Prostate gland (tissue), 2 donors: ENCODE measurements around the gene AKAP13.

Experiments
- POLR2A ChIP-seq: fragments of 450-650 bp; IDR thresholded peaks from one replicate; pipeline ENCODE4 v1.6.1; 2016; ENCODE audit warnings: antibody characterized with exemption, mild to moderate bottlenecking
- TF ChIP-seq, protein P1 (sequence below), 4 experiments: fragments of 200-600 bp in 2 of 4; fragments of 450-650 bp in 2 of 4; sonication (generic) in 2 of 4; IDR thresholded peaks; 1 replicate in 3 of 4; 2 replicates in 1 of 4; pipeline ENCODE4 v1.5.1; 2016 to 2019; ENCODE audit warnings: antibody characterized with exemption in 4 of 4, mild to moderate bottlenecking in 2 of 4, moderate library complexity in 2 of 4

DNA sequence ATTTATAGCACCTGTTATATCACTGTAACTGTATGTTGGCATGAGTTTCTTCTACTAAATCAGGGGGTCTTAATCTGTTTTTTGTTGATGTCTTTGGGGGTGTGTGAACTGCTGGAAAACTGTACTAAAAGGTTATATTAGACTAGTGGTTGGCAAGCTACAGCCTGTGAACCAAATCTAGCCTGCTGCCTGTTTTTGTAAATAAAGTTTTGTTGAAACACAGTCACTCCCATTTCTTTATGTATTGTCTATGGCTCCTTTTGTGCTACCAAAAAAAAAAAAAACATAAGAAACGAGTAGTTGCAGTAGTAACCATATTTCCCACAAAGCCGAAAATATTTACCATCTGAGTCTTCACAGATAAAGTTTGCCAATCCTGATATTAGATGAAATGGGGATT lies 126.7 kb downstream of the AKAP13 start:
- TF ChIP-seq, protein P1, sequence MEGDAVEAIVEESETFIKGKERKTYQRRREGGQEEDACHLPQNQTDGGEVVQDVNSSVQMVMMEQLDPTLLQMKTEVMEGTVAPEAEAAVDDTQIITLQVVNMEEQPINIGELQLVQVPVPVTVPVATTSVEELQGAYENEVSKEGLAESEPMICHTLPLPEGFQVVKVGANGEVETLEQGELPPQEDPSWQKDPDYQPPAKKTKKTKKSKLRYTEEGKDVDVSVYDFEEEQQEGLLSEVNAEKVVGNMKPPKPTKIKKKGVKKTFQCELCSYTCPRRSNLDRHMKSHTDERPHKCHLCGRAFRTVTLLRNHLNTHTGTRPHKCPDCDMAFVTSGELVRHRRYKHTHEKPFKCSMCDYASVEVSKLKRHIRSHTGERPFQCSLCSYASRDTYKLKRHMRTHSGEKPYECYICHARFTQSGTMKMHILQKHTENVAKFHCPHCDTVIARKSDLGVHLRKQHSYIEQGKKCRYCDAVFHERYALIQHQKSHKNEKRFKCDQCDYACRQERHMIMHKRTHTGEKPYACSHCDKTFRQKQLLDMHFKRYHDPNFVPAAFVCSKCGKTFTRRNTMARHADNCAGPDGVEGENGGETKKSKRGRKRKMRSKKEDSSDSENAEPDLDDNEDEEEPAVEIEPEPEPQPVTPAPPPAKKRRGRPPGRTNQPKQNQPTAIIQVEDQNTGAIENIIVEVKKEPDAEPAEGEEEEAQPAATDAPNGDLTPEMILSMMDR (IDR thresholded peaks at IDR 0.05), result no peak
- no peak for TF ChIP-seq POLR2A
